Measurements from ENCODE around the gene HMGB1.
"Not testable (repeated sequence)": the region's sequence is repeated elsewhere in the genome, so short reads cannot be mapped to it uniquely, and the experiment has no call there.

The HMGB1 gene

DNA sequence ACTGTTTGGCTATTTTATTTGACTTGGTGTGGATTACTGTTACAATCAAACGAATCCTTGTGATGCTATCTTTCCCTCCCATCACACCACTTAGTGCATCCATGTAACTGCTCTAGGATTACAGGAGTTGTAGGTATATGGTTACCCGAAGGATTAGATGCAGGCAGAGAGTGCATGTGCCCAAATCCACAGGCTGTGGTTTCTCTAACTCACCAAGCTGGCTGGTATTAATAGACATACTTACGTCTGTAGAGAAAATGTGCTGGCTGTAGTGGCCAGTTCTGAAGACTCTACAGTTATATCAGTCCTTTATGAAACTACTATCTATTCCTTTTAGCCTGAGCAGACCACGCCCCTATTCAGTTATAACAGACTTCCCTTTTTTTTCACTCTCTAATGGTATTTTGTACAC lies 1.1 kb upstream of the HMGB1 start:
- Histone ChIP-seq H3K9ac (ENCODE audit: low read depth in 1 of 2, low read length in 2 of 2) (no peak overlapping the region), H3K4me3 (ENCODE audit: low read depth in 1 of 2, low read length in 2 of 2) (no peak overlapping the region), H3K4me1 (ENCODE audit: control insufficient read depth in 1 of 2, insufficient read depth in 2 of 2, low read length in 2 of 2) (peaks cover 25 to 27% of the 10 kb centered on the region in 2 donors), H3K9me3 (ENCODE audit: control insufficient read depth in 1 of 2, low read length in 2 of 2) (no peaks in the 10 kb centered on the region), H3K27me3 (ENCODE audit: control insufficient read depth in 1 of 2, insufficient read depth in 2 of 2, low read length in 2 of 2) (no peaks in the 10 kb centered on the region), H3K36me3 (ENCODE audit: control insufficient read depth in 1 of 2, insufficient read depth in 2 of 2, low read length in 2 of 2) (peaks cover 10 to 11% of the 10 kb centered on the region in 2 donors), H3K27ac (ENCODE audit: low read depth, low read length) (no peak overlapping the region)

DNA sequence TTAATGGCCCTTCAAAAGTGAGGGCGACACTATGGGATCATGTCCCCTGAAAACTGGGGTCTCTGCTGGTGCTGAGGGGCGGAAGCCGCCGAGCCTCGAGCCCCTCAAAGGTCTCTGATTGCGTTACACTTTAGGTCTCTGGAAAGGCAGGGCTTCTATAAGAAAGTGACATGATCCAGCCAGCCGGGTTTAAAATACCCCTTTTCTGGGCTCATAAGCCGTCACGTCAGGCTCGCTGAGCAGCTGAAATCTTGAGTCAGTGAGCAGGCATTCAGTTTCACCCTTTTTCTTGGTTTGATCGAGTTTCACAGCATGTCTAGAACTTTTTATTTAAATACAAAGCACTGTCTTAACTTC lies 600 bp upstream of the HMGB1 start:
- H3K4me3 ChIP-seq (ENCODE audit: low read depth in 1 of 2, low read length in 2 of 2), result peak overlapping the region; percentile 26 to 49
- H3K9ac ChIP-seq (ENCODE audit: low read depth in 1 of 2, low read length in 2 of 2), result peak overlapping the region in 1 of 2 donors; percentile 9
- H3K9me3 ChIP-seq (ENCODE audit: control insufficient read depth in 1 of 2, low read length in 2 of 2), result no peaks in the 10 kb centered on the region
- H3K27me3 ChIP-seq (ENCODE audit: control insufficient read depth in 1 of 2, insufficient read depth in 2 of 2, low read length in 2 of 2), result no peaks in the 10 kb centered on the region
- no peak overlapping the region for H3K27ac ChIP-seq (ENCODE audit: low read depth, low read length)
- H3K36me3 ChIP-seq (ENCODE audit: control insufficient read depth in 1 of 2, insufficient read depth in 2 of 2, low read length in 2 of 2), result peaks cover 11 to 16% of the 10 kb centered on the region in 2 donors
- peaks cover 26 to 32% of the 10 kb centered on the region in 2 donors for H3K4me1 ChIP-seq (ENCODE audit: control insufficient read depth in 1 of 2, insufficient read depth in 2 of 2, low read length in 2 of 2)

DNA sequence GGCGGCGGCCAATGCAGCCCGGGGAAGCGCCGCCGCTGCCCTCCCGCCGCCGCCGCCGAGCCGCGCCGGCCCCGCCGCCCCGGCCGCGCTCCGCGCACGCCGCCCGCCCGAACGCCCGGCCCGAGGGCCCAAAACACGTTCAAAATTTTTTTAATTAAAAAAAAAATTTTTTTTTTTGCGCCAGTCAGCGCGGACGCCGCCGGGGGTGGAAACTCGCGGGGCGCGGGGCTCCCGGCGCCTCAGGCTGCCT lies 468 bp downstream of the HMGB1 start:
- Histone ChIP-seq H3K4me1 (ENCODE audit: control insufficient read depth in 1 of 2, insufficient read depth in 2 of 2, low read length in 2 of 2) (peaks cover 26 to 32% of the 10 kb centered on the region in 2 donors), H3K4me3 (ENCODE audit: low read depth in 1 of 2, low read length in 2 of 2) (peak overlapping the region; percentile 74), H3K27ac (ENCODE audit: low read depth, low read length) (peak overlapping the region; percentile 99), H3K9me3 (ENCODE audit: control insufficient read depth in 1 of 2, low read length in 2 of 2) (no peaks in the 10 kb centered on the region), H3K36me3 (ENCODE audit: control insufficient read depth in 1 of 2, insufficient read depth in 2 of 2, low read length in 2 of 2) (peaks cover 11 to 17% of the 10 kb centered on the region in 2 donors), H3K27me3 (ENCODE audit: control insufficient read depth in 1 of 2, insufficient read depth in 2 of 2, low read length in 2 of 2) (no peaks in the 10 kb centered on the region), H3K9ac (ENCODE audit: low read depth in 1 of 2, low read length in 2 of 2) (peak overlapping the region; percentile 76 to 91)

DNA sequence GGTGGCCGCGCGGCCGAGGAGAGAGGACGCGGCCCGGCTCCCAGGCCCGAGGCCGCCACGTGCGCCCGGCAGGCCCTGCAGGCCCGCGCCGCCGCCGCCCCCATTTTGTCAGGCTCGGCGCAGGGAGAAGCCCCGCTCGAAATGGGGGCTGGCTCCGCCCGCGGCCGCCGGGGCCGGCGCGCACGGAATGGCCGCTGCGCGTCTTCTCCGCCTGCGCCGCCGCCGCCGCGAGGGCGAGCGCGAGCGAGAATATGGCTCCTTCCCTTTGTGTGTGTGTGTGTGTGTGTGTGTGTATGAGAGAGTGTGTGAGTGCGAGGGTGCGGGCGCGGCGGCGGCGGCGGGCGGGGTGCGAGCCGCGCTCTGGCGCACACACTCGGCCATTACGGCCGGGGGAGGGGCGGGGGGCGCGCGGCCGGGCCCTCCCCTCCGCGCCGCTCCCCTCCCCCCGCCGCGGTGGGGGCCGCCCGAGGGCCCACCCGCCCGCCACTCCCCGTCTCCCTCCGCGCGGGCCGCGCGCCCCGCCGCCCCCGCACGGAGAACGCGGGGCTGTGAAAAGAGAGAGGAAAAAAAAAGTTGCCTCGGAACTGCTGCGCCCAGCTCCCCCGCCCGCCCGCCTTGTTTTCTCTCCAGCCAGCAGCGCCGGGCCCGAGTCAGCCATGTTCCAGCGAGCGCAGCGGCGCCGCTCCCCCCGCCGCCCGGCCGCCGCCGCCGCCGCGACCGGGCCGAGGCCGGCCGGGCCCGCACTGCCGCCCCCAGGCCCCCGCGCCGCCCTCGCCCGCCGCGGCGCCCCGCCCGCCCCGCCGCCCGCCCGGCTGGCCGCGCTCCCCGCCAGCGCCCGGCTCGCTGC lies 1.0 kb downstream of the HMGB1 start:
- H3K27ac ChIP-seq (ENCODE audit: low read depth, low read length), result peak overlapping the region; percentile 97
- peaks cover 11 to 17% of the 10 kb centered on the region in 2 donors for H3K36me3 ChIP-seq (ENCODE audit: control insufficient read depth in 1 of 2, insufficient read depth in 2 of 2, low read length in 2 of 2)
- peak overlapping the region; percentile 90 to 96 for H3K9ac ChIP-seq (ENCODE audit: low read depth in 1 of 2, low read length in 2 of 2)
- no peaks in the 10 kb centered on the region for H3K9me3 ChIP-seq (ENCODE audit: control insufficient read depth in 1 of 2, low read length in 2 of 2)
- peaks cover 26 to 32% of the 10 kb centered on the region in 2 donors for H3K4me1 ChIP-seq (ENCODE audit: control insufficient read depth in 1 of 2, insufficient read depth in 2 of 2, low read length in 2 of 2)
- no peaks in the 10 kb centered on the region for H3K27me3 ChIP-seq (ENCODE audit: control insufficient read depth in 1 of 2, insufficient read depth in 2 of 2, low read length in 2 of 2)
- H3K4me3 ChIP-seq (ENCODE audit: low read depth in 1 of 2, low read length in 2 of 2), result peak overlapping the region; percentile 63 to 94

DNA sequence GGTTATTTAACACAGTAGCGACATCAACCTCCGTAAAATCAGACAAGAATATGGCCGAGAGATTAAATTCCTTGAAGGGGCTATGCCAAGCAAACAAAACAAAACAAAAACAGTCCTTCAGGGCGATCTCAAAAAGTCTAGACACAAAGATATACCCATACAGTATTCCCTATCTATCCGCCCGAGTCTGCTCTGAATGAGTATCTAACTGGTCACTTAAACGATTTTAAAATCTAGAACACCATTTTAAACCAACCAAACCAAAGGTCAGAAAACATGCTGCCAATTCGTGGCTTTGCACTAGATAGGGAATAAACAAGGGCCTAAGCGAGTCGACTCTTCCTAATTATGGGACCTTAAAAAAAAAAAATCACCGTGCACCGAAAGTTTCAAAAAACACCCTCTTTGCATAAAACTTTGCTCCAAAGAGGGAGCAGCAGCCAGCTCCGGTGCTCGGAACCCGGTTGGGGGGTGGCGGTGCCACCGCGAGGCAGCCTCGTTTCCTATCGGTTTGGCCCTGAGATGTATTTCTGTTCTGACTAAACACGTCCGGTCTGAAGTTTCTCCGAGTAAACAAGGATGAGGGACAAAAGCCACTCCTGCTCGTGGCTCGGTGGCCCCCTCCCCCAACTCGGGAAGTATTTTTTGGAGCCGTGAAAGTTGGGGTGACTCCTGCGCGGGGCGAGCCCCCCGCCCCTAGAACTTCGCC lies 1.8 kb downstream of the HMGB1 start:
- H3K36me3 ChIP-seq (ENCODE audit: control insufficient read depth in 1 of 2, insufficient read depth in 2 of 2, low read length in 2 of 2), result peaks cover 16 to 17% of the 10 kb centered on the region in 2 donors
- peak overlapping the region; percentile 97 for H3K27ac ChIP-seq (ENCODE audit: low read depth, low read length)
- peaks cover 26 to 32% of the 10 kb centered on the region in 2 donors for H3K4me1 ChIP-seq (ENCODE audit: control insufficient read depth in 1 of 2, insufficient read depth in 2 of 2, low read length in 2 of 2)
- peak overlapping the region; percentile 63 to 94 for H3K4me3 ChIP-seq (ENCODE audit: low read depth in 1 of 2, low read length in 2 of 2)
- peak overlapping the region; percentile 90 to 96 for H3K9ac ChIP-seq (ENCODE audit: low read depth in 1 of 2, low read length in 2 of 2)
- no peaks in the 10 kb centered on the region for H3K9me3 ChIP-seq (ENCODE audit: control insufficient read depth in 1 of 2, low read length in 2 of 2)
- H3K27me3 ChIP-seq (ENCODE audit: control insufficient read depth in 1 of 2, insufficient read depth in 2 of 2, low read length in 2 of 2), result no peaks in the 10 kb centered on the region

DNA sequence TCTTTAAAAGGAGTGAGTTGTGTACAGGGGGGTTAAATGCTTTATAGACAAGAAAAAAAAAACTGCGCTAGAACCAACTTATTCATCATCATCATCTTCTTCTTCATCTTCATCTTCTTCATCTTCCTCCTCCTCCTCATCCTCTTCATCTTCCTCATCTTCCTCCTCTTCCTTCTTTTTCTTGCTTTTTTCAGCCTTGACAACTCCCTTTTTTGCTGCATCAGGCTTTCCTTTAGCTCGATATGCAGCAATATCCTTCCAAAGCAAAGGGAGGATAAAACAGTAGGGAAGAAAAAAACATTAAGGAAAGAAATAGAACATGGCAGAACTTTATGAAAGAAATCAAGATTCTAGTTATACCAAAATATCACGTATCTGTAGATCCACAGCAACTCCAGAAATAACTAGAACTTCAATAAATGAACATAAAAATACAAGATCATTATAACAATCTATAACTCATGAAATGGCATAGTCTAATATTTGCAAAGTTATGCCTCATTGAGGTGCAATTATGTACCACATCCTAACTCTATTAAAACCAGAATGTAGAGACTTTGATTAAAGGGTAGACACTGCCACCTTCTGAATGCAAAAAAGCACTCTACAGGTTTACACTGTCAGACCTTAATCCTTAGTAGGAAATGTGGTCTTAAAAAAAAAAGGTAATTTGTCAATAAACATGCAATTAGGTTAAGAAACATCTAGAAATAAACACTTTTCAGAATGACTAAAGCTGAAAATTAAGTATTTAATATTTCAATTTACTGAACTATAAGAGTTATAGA lies 4.3 kb downstream of the HMGB1 start:
- Histone ChIP-seq H3K36me3 (ENCODE audit: control insufficient read depth in 1 of 2, insufficient read depth in 2 of 2, low read length in 2 of 2) (peaks cover 16 to 17% of the 10 kb centered on the region in 2 donors), H3K4me1 (ENCODE audit: control insufficient read depth in 1 of 2, insufficient read depth in 2 of 2, low read length in 2 of 2) (peaks cover 25 to 26% of the 10 kb centered on the region in 2 donors)
- H3K27me3 ChIP-seq (ENCODE audit: control insufficient read depth in 1 of 2, insufficient read depth in 2 of 2, low read length in 2 of 2); H3K9me3 ChIP-seq (ENCODE audit: control insufficient read depth in 1 of 2, low read length in 2 of 2); H3K9ac ChIP-seq (ENCODE audit: low read depth in 1 of 2, low read length in 2 of 2); H3K4me3 ChIP-seq (ENCODE audit: low read depth in 1 of 2, low read length in 2 of 2); H3K27ac ChIP-seq (ENCODE audit: low read depth, low read length): not testable (repeated sequence)

DNA sequence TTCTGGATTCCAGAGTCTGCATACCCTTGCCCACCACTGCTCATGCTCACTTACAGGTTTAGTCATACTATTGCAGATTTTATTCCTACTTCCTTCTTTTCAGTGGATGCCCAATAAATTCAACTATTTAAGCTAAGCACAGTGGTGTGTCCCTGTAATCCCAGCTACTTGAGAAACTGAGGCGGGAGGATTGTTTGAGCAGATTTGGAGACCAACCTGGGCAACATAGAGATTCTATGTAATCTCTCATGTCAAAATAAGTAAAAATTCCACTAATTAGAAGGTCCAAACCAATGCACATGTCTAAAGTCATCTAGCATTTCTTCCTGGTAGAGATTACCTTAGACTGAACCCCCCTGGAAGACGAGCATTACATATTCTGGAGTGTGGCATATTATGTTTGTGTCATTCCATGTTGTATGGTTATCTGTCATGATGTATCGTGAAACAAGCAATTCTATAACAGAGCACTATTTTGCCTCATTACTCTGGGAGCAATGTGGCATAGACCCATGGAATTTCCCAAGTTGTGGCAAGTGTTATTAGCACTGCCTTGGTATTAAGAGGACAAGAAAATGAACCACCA lies 8.3 kb downstream of the HMGB1 start:
- Histone ChIP-seq H3K4me3 (ENCODE audit: low read depth in 1 of 2, low read length in 2 of 2) (no peak overlapping the region), H3K27ac (ENCODE audit: low read depth, low read length) (no peak overlapping the region), H3K9me3 (ENCODE audit: control insufficient read depth in 1 of 2, low read length in 2 of 2) (no peaks in the 10 kb centered on the region), H3K27me3 (ENCODE audit: control insufficient read depth in 1 of 2, insufficient read depth in 2 of 2, low read length in 2 of 2) (no peaks in the 10 kb centered on the region), H3K4me1 (ENCODE audit: control insufficient read depth in 1 of 2, insufficient read depth in 2 of 2, low read length in 2 of 2) (peaks cover 7 to 11% of the 10 kb centered on the region in 2 donors), H3K36me3 (ENCODE audit: control insufficient read depth in 1 of 2, insufficient read depth in 2 of 2, low read length in 2 of 2) (peaks cover 10 to 12% of the 10 kb centered on the region in 2 donors), H3K9ac (ENCODE audit: low read depth in 1 of 2, low read length in 2 of 2) (no peak overlapping the region)

DNA sequence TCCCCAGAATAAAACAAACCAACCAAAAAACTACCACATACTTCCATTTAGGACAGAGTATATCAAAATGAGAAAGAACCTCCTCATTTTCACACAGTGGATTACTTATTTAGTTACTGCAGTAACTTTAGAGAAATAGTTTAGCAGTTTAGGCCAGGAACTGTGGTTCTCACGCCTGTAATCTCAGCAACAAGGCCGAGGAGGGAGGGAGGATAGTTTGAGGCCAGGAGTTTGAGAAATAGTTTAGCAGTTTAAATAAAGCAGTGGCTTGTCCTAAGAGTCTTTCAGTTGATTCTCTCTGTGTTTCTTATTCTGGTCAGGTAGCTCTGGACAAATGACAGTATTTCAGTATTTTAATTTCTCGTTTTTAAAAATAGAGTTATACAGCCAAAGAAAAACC lies 9.4 kb downstream of the HMGB1 start:
- no peaks in the 10 kb centered on the region for H3K27me3 ChIP-seq (ENCODE audit: control insufficient read depth in 1 of 2, insufficient read depth in 2 of 2, low read length in 2 of 2)
- H3K9me3 ChIP-seq (ENCODE audit: control insufficient read depth in 1 of 2, low read length in 2 of 2), result no peaks in the 10 kb centered on the region
- no peak overlapping the region for H3K27ac ChIP-seq (ENCODE audit: low read depth, low read length)
- peaks cover 1 to 5% of the 10 kb centered on the region in 2 donors for H3K36me3 ChIP-seq (ENCODE audit: control insufficient read depth in 1 of 2, insufficient read depth in 2 of 2, low read length in 2 of 2)
- H3K9ac ChIP-seq (ENCODE audit: low read depth in 1 of 2, low read length in 2 of 2), result no peak overlapping the region
- no peak overlapping the region for H3K4me3 ChIP-seq (ENCODE audit: low read depth in 1 of 2, low read length in 2 of 2)
- H3K4me1 ChIP-seq (ENCODE audit: control insufficient read depth in 1 of 2, insufficient read depth in 2 of 2, low read length in 2 of 2), result peaks cover 0 to under 1% of the 10 kb centered on the region in 2 donors

DNA sequence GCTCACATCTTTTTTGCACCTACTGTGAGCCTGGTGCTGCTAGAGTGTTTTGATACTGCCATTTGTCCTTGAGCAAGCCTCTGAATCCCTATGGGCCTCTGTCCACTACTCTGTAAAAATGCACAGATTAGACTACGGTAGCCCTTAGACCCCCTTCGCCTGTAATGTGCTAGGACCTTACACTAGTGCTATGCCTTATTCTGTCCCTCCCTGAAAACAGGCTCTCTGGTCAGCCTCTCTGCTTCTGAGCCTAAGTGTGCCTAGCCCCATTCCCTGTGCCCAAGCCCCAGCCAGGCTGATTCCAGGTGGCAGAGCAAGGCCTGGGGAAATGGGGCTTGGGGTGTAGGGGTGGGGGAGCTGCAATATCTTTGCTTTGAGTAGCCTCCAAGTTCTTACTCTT lies 10.7 kb downstream of the HMGB1 start:
- Histone ChIP-seq H3K9me3 (ENCODE audit: control insufficient read depth in 1 of 2, low read length in 2 of 2) (no peaks in the 10 kb centered on the region), H3K27me3 (ENCODE audit: control insufficient read depth in 1 of 2, insufficient read depth in 2 of 2, low read length in 2 of 2) (no peaks in the 10 kb centered on the region), H3K27ac (ENCODE audit: low read depth, low read length) (no peak overlapping the region), H3K36me3 (ENCODE audit: control insufficient read depth in 1 of 2, insufficient read depth in 2 of 2, low read length in 2 of 2) (peaks cover 0 to 5% of the 10 kb centered on the region in 2 donors), H3K4me3 (ENCODE audit: low read depth in 1 of 2, low read length in 2 of 2) (no peak overlapping the region), H3K4me1 (ENCODE audit: control insufficient read depth in 1 of 2, insufficient read depth in 2 of 2, low read length in 2 of 2) (no peaks in the 10 kb centered on the region), H3K9ac (ENCODE audit: low read depth in 1 of 2, low read length in 2 of 2) (no peak overlapping the region)
